H9 (cell line): ENCODE measurements around the gene MAP3K19. TPM values are rescaled to one million over a fixed set of nuclear protein-coding genes. Genes with fewer than 3 reads are reported as not detected.

Source experiments
- DNase-seq: peaks from one replicate; pipeline ENCODE4 v3.0.0-alpha.2; 2017
- H2AFZ ChIP-seq: one replicate; pipeline ENCODE4 v1.6.1; 2013; ENCODE audit warnings: mild to moderate bottlenecking, low read length, control low read depth, moderate library complexity
- H2AK5ac ChIP-seq: 2 replicates; pipeline ENCODE4 v1.6.1; 2013; ENCODE audit warnings: low read length, control low read depth, mixed read lengths; ENCODE audit not compliant: insufficient read length
- H2BK120ac ChIP-seq: one replicate; pipeline ENCODE4 v1.6.1; 2013; ENCODE audit warnings: low read depth, mild to moderate bottlenecking, low read length, control low read depth, inconsistent platforms; ENCODE audit not compliant: poor library complexity, severe bottlenecking
- H2BK12ac ChIP-seq: 2 replicates; pipeline ENCODE4 v1.6.1; 2013; ENCODE audit warnings: low read length, control low read depth, mixed read lengths, low read depth; ENCODE audit not compliant: insufficient read length
- H2BK15ac ChIP-seq: 2 replicates; pipeline ENCODE4 v1.6.1; 2013; ENCODE audit warnings: low read depth, low read length, control low read depth
- H2BK20ac ChIP-seq: one replicate; pipeline ENCODE4 v1.6.1; 2013; ENCODE audit warnings: low read depth, mild to moderate bottlenecking, low read length, control low read depth, inconsistent platforms; ENCODE audit not compliant: poor library complexity, severe bottlenecking
- H2BK5ac ChIP-seq: 2 replicates; pipeline ENCODE4 v1.6.1; 2013; ENCODE audit warnings: low read length, control low read depth, mixed read lengths; ENCODE audit not compliant: insufficient read length
- H3K14ac ChIP-seq: 2 replicates; pipeline ENCODE4 v1.6.1; 2013; ENCODE audit warnings: low read length, control low read depth; ENCODE audit not compliant: insufficient read depth
- H3K18ac ChIP-seq: 2 replicates; pipeline ENCODE4 v1.6.1; 2013; ENCODE audit warnings: low read depth, mild to moderate bottlenecking, mixed read lengths, low read length, control low read depth; ENCODE audit not compliant: insufficient read length
- H3K23ac ChIP-seq: 2 replicates; pipeline ENCODE4 v1.6.1; 2013; ENCODE audit warnings: low read length, control low read depth, mixed read lengths, low read depth; ENCODE audit not compliant: insufficient read length
- H3K23me2 ChIP-seq: 2 replicates; pipeline ENCODE4 v1.6.1; 2013; ENCODE audit warnings: low read depth, mild to moderate bottlenecking, mixed read lengths, low read length, control low read depth; ENCODE audit not compliant: insufficient read length, poor library complexity, severe bottlenecking
- H3K27ac ChIP-seq: 2 replicates; pipeline ENCODE4 v1.5.1; 2013; ENCODE audit warnings: low read length, control low read depth, mixed read lengths, low read depth; ENCODE audit not compliant: insufficient read length
- H3K27me3 ChIP-seq: 2 replicates; pipeline ENCODE4 v1.6.1; 2013; ENCODE audit warnings: low read length, control low read depth, inconsistent platforms; ENCODE audit not compliant: insufficient read depth
- H3K4ac ChIP-seq: 2 replicates; pipeline ENCODE4 v1.6.1; 2013; ENCODE audit warnings: low read depth, mild to moderate bottlenecking, control low read depth, inconsistent platforms, low read length, moderate library complexity
- H3K4me1 ChIP-seq: 2 replicates; pipeline ENCODE4 v1.6.1; 2013; ENCODE audit warnings: low read length, control low read depth, inconsistent platforms; ENCODE audit not compliant: insufficient read depth
- H3K4me2 ChIP-seq: 2 replicates; pipeline ENCODE4 v1.6.1; 2013; ENCODE audit warnings: low read length, control low read depth, mixed read lengths; ENCODE audit not compliant: insufficient read length, insufficient read depth
- H3K56ac ChIP-seq: 2 replicates; pipeline ENCODE4 v1.6.1; 2013; ENCODE audit warnings: low read depth, mild to moderate bottlenecking, mixed read lengths, low read length, control low read depth; ENCODE audit not compliant: insufficient read length
- H3K79me1 ChIP-seq: 2 replicates; pipeline ENCODE4 v1.6.1; 2013; ENCODE audit warnings: low read depth, mild to moderate bottlenecking, moderate library complexity, low read length, control low read depth, inconsistent platforms; ENCODE audit not compliant: insufficient read depth, poor library complexity, severe bottlenecking
- H3K79me2 ChIP-seq: 2 replicates; pipeline ENCODE4 v1.6.1; 2013; ENCODE audit warnings: low read length, control low read depth, inconsistent platforms; ENCODE audit not compliant: insufficient read depth
- H3K9ac ChIP-seq: 2 replicates; pipeline ENCODE4 v1.6.1; 2013; ENCODE audit warnings: low read length, control low read depth, mixed read lengths; ENCODE audit not compliant: insufficient read length; ENCODE audit errors: extremely low read depth
- H3K9me3 ChIP-seq: one replicate; pipeline ENCODE4 v1.6.1; 2013; ENCODE audit warnings: low read depth, low read length, inconsistent platforms; ENCODE audit not compliant: control insufficient read depth
- H3T11ph ChIP-seq: one replicate; pipeline ENCODE4 v1.6.1; 2013; ENCODE audit warnings: mild to moderate bottlenecking, low read length, control low read depth, inconsistent platforms
- H4K20me1 ChIP-seq: one replicate; pipeline ENCODE4 v1.6.1; 2013; ENCODE audit not compliant: control insufficient read depth, insufficient read length, insufficient read depth
- H4K5ac ChIP-seq: 2 replicates; pipeline ENCODE4 v1.6.1; 2013; ENCODE audit warnings: low read depth, mild to moderate bottlenecking, mixed read lengths, low read length, control low read depth; ENCODE audit not compliant: insufficient read length
- H4K8ac ChIP-seq: replicated peaks from 2 replicates; pipeline ENCODE4 v1.6.1; 2013; ENCODE audit warnings: low read length, control low read depth, mixed read lengths, low read depth; ENCODE audit not compliant: insufficient read length
- H4K91ac ChIP-seq: 2 replicates; pipeline ENCODE4 v1.6.1; 2013; ENCODE audit warnings: low read depth, mild to moderate bottlenecking, moderate library complexity, mixed read lengths, low read length, control low read depth; ENCODE audit not compliant: insufficient read length
- H3K27ac Mint-ChIP-seq, 3 experiments: 2 replicates in 2 of 3; 3 replicates in 1 of 3; pipeline ENCODE4 v1.8.0; 2020 to 2021; ENCODE audit warnings: mixed read lengths in 3 of 3, mild to moderate bottlenecking in 1 of 3, moderate library complexity in 1 of 3
- H3K27me3 Mint-ChIP-seq: 2 replicates; pipeline ENCODE4 v1.8.0; 2021; ENCODE audit warnings: low read depth, mild to moderate bottlenecking, moderate library complexity, mixed read lengths
- H3K36me3 Mint-ChIP-seq, 3 experiments: 2 replicates in 2 of 3; 3 replicates in 1 of 3; pipeline ENCODE4 v1.8.0; 2020 to 2021; ENCODE audit warnings: low read depth in 3 of 3, mixed read lengths in 3 of 3; ENCODE audit not compliant: insufficient read depth in 1 of 3
- H3K4me1 Mint-ChIP-seq, 2 experiments: 2 replicates each; pipeline ENCODE4 v1.8.0; 2020; ENCODE audit warnings: mixed read lengths in 2 of 2
- H3K4me3 Mint-ChIP-seq, 2 experiments: 2 replicates in 1 of 2; 3 replicates in 1 of 2; pipeline ENCODE4 v1.8.0; 2020 to 2021; ENCODE audit warnings: mild to moderate bottlenecking in 2 of 2, mixed read lengths in 2 of 2, moderate library complexity in 1 of 2
- H3K9me3 Mint-ChIP-seq, 2 experiments: 2 replicates in 1 of 2; 3 replicates in 1 of 2; pipeline ENCODE4 v1.8.0; 2020; ENCODE audit warnings: mild to moderate bottlenecking in 2 of 2, mixed read lengths in 2 of 2, moderate library complexity in 1 of 2
- total RNA-seq: library from RNA; stranded (reverse); gene quantifications from 2 replicates; pipeline ENCODE4 v1.2.1, GENCODE V29; 2021
- TF ChIP-seq, protein P1 (sequence below): fragments of 200-600 bp; sonication (generic); conservative IDR thresholded peaks from 3 replicates; pipeline ENCODE4 v1.8.0; 2021; ENCODE audit warnings: antibody characterized with exemption, mild to moderate bottlenecking

The MAP3K19 gene
- total RNA-seq, 1 experiment from 2014 or later, result not detected

DNA sequence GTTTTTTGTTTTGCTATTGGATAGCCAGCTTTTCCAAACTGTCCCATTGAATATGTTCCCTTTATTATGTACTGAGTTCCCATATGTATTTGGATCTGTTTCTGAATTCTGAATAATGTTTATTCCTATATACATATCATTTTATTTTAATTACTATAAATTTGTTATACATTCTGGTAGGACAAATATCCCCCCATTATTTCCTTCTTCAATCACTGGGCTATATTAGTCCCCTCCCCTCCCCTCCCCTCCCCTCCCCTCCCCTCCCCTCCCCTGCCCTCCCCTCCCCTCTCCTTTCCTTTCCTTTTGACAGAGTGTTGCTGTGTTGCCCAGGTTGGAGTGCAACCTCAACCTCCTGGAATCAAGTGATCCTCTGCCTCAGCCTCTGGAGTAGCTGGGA, 31.2 kb upstream of the MAP3K19 start:
- H2BK5ac ChIP-seq, result no peak overlapping the region
- no peak overlapping the region for H3K14ac ChIP-seq
- Mint-ChIP-seq H3K27me3 (no peaks in the 10 kb centered on the region; the same call in 1 of the 2 replicates), H3K4me3 (no peak overlapping the region), H3K36me3 (peaks cover 48 to 56% (median 52%) of the 10 kb centered on the region in 3 experiments), H3K9me3 (peaks cover 7 to 43% of the 10 kb centered on the region in 2 experiments), H3K27ac (no peak overlapping the region), H3K4me1 (no peaks in the 10 kb centered on the region)
- no peaks in the 10 kb centered on the region for H3K79me1 ChIP-seq
- H2AFZ ChIP-seq, result no peak overlapping the region
- no peaks in the 10 kb centered on the region for H3K23me2 ChIP-seq
- TF ChIP-seq, protein P1, sequence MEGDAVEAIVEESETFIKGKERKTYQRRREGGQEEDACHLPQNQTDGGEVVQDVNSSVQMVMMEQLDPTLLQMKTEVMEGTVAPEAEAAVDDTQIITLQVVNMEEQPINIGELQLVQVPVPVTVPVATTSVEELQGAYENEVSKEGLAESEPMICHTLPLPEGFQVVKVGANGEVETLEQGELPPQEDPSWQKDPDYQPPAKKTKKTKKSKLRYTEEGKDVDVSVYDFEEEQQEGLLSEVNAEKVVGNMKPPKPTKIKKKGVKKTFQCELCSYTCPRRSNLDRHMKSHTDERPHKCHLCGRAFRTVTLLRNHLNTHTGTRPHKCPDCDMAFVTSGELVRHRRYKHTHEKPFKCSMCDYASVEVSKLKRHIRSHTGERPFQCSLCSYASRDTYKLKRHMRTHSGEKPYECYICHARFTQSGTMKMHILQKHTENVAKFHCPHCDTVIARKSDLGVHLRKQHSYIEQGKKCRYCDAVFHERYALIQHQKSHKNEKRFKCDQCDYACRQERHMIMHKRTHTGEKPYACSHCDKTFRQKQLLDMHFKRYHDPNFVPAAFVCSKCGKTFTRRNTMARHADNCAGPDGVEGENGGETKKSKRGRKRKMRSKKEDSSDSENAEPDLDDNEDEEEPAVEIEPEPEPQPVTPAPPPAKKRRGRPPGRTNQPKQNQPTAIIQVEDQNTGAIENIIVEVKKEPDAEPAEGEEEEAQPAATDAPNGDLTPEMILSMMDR, result no peak
- no peak overlapping the region for H3K4ac ChIP-seq
- no peak overlapping the region for H3T11ph ChIP-seq
- H3K79me2 ChIP-seq, result no peaks in the 10 kb centered on the region; the same call in 1 of the 2 replicates
- no peak overlapping the region for H3K23ac ChIP-seq
- H3K27me3 ChIP-seq, result no peaks in the 10 kb centered on the region
- H3K9me3 ChIP-seq, result peaks cover 7% of the 10 kb centered on the region
- H4K5ac ChIP-seq, result no peak overlapping the region
- no peak overlapping the region for H4K8ac ChIP-seq
- no peak overlapping the region for H4K91ac ChIP-seq
- H4K20me1 ChIP-seq, result no peaks in the 10 kb centered on the region
- H3K4me2 ChIP-seq, result no peak overlapping the region
- H3K27ac ChIP-seq, result no peak overlapping the region
- no peak overlapping the region for H2BK12ac ChIP-seq
- H2BK20ac ChIP-seq, result no peak overlapping the region
- no peak overlapping the region for H2BK120ac ChIP-seq
- no peaks in the 10 kb centered on the region for H3K4me1 ChIP-seq
- H3K56ac ChIP-seq, result no peak overlapping the region
- H3K18ac ChIP-seq, result no peak overlapping the region
- DNase-seq, result no peak
- no peak overlapping the region for H2AK5ac ChIP-seq
- no peak overlapping the region for H3K9ac ChIP-seq
- no peak overlapping the region for H2BK15ac ChIP-seq
